ENCODE data around the gene BRD1. TPM values are rescaled to one million over a fixed set of nuclear protein-coding genes. Genes with fewer than 3 reads are reported as not detected.

BRD1 gene
- total and polyA plus RNA-seq, 3 experiments from 2014 or later: 4.9 to 35.1 (median 32.9) TPM

- H3K27ac Mint-ChIP-seq: peak overlapping the region in 5 of 8 donors; percentile 5 to 73 (median 51)
- Histone ChIP-seq H3K9me3 (ENCODE audit: low read length) (no peaks in the 10 kb centered on the region), H3K27ac (ENCODE audit: low read depth, low read length) (no peak overlapping the region), H3K27me3 (ENCODE audit: insufficient read depth, low read length, poor library complexity, severe bottlenecking) (no peaks in the 10 kb centered on the region), H3K36me3 (ENCODE audit: insufficient read depth, low read length) (no peaks in the 10 kb centered on the region), H3K4me1 (ENCODE audit: insufficient read depth, low read length) (peaks cover 27% of the 10 kb centered on the region), H3K4me3 (ENCODE audit: low read length) (no peak overlapping the region)
- no peaks in the 10 kb centered on the region for H3K27me3 Mint-ChIP-seq
- peaks cover 0 to 8% (median 2%) of the 10 kb centered on the region in 3 donors for H3K36me3 Mint-ChIP-seq
- H3K9me3 Mint-ChIP-seq: no peaks in the 10 kb centered on the region
- peaks cover 44 to 80% (median 55%) of the 10 kb centered on the region in 3 donors for H3K4me1 Mint-ChIP-seq
- DNase-seq: no peak
- CTCF ChIA-PET: no interaction called here
- H3K4me3 Mint-ChIP-seq: peak overlapping the region in 2 of 7 donors; percentile 13 to 31
- POLR2A ChIA-PET: no interaction called here
These were observed 31.2 kb upstream of the BRD1 start for GRCh38 chr22:49858827-49859226.

DNA sequence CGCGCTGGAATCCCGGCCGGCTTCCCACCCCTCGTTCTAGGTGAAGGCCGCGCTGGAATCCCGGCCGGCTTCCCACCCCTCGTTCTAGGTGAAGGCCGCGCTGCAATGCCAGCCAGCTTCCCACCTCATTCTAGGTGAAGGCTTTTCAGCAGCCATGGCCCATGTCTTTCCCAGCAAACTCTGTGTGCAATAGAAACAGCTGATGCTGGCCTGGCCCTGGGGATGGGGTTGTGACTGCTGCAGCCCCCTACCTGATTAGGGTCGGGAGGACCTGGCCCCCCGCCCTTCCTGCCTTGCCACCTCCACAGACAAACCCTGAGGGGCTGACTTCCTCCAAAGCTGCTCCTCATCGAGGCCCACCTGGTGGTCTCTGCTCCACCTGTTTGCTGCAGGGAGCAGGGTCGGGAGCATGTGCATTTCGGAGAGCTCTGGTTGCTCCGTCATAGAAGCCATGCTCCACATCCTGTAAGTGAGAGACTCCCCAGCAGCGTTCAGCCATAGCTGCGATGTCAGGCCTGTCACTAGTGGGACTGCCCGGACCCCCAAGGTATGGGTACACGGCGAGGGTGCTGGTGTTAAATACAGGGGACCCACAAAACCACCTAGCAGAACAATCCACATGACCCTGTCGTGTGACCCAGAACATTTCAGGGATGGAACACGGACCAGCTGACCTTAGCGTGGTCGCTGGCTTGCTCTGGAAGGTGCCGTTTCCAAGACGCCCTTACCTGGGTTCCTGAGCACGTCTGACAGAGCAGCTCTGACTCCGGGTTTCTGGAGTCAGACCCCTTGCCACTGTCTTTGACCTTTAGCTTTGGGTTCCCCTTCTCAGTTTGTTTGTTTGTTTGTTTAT, 29.3 kb upstream of the BRD1 start:
- no peaks in the 10 kb centered on the region for H3K36me3 ChIP-seq (ENCODE audit: insufficient read depth, low read length)
- DNase-seq: no peak
- Mint-ChIP-seq H3K36me3 (peaks cover 0 to 8% (median 2%) of the 10 kb centered on the region in 3 donors), H3K4me1 (peaks cover 39 to 70% (median 54%) of the 10 kb centered on the region in 3 donors), H3K4me3 (peak overlapping the region in 2 of 7 donors; percentile 23 to 42), H3K27me3 (no peaks in the 10 kb centered on the region), H3K27ac (peak overlapping the region in 1 of 8 donors; percentile 50), H3K9me3 (no peaks in the 10 kb centered on the region)
- H3K9me3 ChIP-seq (ENCODE audit: low read length): no peaks in the 10 kb centered on the region
- no peaks in the 10 kb centered on the region for H3K27me3 ChIP-seq (ENCODE audit: insufficient read depth, low read length, poor library complexity, severe bottlenecking)
- peaks cover 26% of the 10 kb centered on the region for H3K4me1 ChIP-seq (ENCODE audit: insufficient read depth, low read length)
- H3K4me3 ChIP-seq (ENCODE audit: low read length): no peak overlapping the region
- no peak overlapping the region for H3K27ac ChIP-seq (ENCODE audit: low read depth, low read length)
- POLR2A ChIA-PET: interaction anchor here (0.6 to 0.7 kb wide), 2 partner anchors 12 to 13 kb away, joined by 3 read pairs; no protein-coding TSS in a partner anchor
- CTCF ChIA-PET: interaction anchor here (0.9 kb wide), 1 partner anchor 173 kb away, joined by 3 read pairs; no protein-coding TSS in a partner anchor

DNA sequence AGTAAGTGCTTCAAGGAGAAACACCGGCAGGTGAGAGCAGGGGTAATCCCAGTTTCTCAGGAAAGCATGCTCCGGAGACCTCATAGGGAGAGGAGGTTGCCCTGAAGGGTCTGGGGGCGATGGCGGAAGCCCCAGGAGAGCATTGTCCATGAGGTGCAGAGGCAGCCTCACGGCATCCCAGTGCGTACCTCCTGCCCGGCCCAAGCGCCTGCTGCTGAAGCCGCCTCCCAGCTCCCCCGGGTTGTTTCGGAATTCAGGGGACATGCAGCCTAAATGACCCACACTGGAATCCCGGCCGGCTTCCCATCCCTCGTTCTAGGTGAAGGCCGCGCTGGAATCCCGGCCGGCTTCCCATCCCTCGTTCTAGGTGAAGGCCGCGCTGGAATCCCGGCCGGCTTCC, 28.7 kb upstream of the BRD1 start:
- no peaks in the 10 kb centered on the region for H3K9me3 ChIP-seq (ENCODE audit: low read length)
- no peaks in the 10 kb centered on the region for H3K9me3 Mint-ChIP-seq
- H3K4me3 ChIP-seq (ENCODE audit: low read length): no peak overlapping the region
- H3K4me1 ChIP-seq (ENCODE audit: insufficient read depth, low read length): peaks cover 26% of the 10 kb centered on the region
- peak overlapping the region in 3 of 8 donors; percentile 94 to 98 (median 97) for H3K27ac Mint-ChIP-seq
- H3K4me1 Mint-ChIP-seq: peaks cover 38 to 68% (median 53%) of the 10 kb centered on the region in 3 donors
- ChIA-PET POLR2A (interaction anchor here (0.6 to 0.7 kb wide), 2 partner anchors 13 to 14 kb away, joined by 3 read pairs; no protein-coding TSS in a partner anchor), CTCF (interaction anchor here (0.9 to 1.1 kb wide), 2 partner anchors 18 to 174 kb away, joined by 3 read pairs; no protein-coding TSS in a partner anchor)
- DNase-seq: no peak
- no peaks in the 10 kb centered on the region for H3K36me3 ChIP-seq (ENCODE audit: insufficient read depth, low read length)
- H3K27me3 ChIP-seq (ENCODE audit: insufficient read depth, low read length, poor library complexity, severe bottlenecking): no peaks in the 10 kb centered on the region
- H3K4me3 Mint-ChIP-seq: peak overlapping the region in 6 of 7 donors; percentile 89 to 97 (median 96)
- H3K27ac ChIP-seq (ENCODE audit: low read depth, low read length): no peak overlapping the region
- peaks cover 0 to 8% (median 2%) of the 10 kb centered on the region in 3 donors for H3K36me3 Mint-ChIP-seq
- peaks cover 0 to 3% of the 10 kb centered on the region in 2 donors for H3K27me3 Mint-ChIP-seq

GRCh38 chr22:49855251-49855911, 27.7 kb upstream of the BRD1 start:
- H3K27me3 Mint-ChIP-seq: peaks cover 4 to 5% of the 10 kb centered on the region in 2 donors
- no peaks in the 10 kb centered on the region for H3K9me3 Mint-ChIP-seq
- peaks cover 41 to 70% (median 54%) of the 10 kb centered on the region in 3 donors for H3K4me1 Mint-ChIP-seq
- ChIA-PET POLR2A (interaction anchor here (0.6 to 1.6 kb wide), 4 partner anchors 13 to 64 kb away, joined by 3 to 5 read pairs (median 4); no protein-coding TSS in a partner anchor), CTCF (interaction anchor here (1.0 to 1.5 kb wide), 3 partner anchors 13 to 88 kb away, joined by 3 to 5 read pairs (median 3); no protein-coding TSS in a partner anchor)
- no peak for DNase-seq
- Histone ChIP-seq H3K36me3 (ENCODE audit: insufficient read depth, low read length) (no peaks in the 10 kb centered on the region), H3K9me3 (ENCODE audit: low read length) (no peaks in the 10 kb centered on the region), H3K27me3 (ENCODE audit: insufficient read depth, low read length, poor library complexity, severe bottlenecking) (no peaks in the 10 kb centered on the region), H3K4me1 (ENCODE audit: insufficient read depth, low read length) (peaks cover 26% of the 10 kb centered on the region), H3K4me3 (ENCODE audit: low read length) (peak overlapping the region; percentile 62), H3K27ac (ENCODE audit: low read depth, low read length) (no peak overlapping the region)
- H3K36me3 Mint-ChIP-seq: peaks cover 0 to 8% (median 2%) of the 10 kb centered on the region in 3 donors
- H3K27ac Mint-ChIP-seq: peak overlapping the region; percentile 80 to 99 (median 96)
- H3K4me3 Mint-ChIP-seq: peak overlapping the region; percentile 89 to 97 (median 95)

DNA sequence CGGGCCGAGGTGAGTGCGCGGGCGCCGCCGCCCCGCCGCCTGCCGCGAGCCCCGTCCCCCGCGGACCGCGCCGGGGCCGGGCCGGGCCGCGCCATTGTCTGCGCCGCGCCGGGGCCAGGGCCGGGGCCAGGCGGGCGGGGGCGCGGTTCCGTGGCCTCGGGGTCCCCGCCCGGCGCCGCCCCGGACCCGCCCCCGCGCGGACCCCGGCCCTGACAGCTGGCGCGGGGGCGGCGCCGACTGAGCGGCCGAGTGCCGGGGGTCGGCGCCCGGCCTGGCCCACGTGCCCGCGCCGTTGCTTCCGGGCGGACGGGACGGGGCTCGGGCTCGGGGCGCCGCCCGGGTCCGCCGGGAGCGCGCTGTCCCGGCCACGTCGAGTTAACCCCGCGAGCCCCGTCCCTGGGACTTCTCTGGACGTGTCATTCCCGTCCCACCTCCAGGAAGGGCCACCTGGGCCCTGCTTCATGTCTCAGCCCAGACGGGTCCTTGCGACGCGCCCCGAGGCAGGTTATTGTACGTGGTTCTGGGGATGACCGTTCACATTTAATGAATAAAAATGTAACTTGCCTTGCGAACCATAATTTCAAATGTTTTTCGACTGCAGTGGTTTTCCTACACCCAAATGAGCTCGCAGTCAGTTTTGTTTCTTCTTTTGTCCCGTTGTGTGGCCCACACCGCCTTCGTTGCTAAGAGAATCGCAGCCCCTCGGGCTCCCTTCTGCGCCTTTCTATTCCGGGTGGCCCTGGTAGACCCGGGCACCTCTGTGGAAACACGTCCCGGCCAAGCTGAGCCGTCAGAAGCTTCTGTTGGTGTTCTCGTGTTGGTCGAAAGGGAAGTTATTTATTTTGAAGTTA, 26.5 kb upstream of the BRD1 start:
- POLR2A ChIA-PET: interaction anchor here (0.6 to 1.6 kb wide), 3 partner anchors 14 to 65 kb away, joined by 3 to 5 read pairs (median 4); no protein-coding TSS in a partner anchor
- H3K4me3 Mint-ChIP-seq: peak overlapping the region; percentile 89 to 97 (median 95)
- no peaks in the 10 kb centered on the region for H3K9me3 Mint-ChIP-seq
- peaks cover 4 to 8% of the 10 kb centered on the region in 2 donors for H3K27me3 Mint-ChIP-seq
- Histone ChIP-seq H3K4me3 (ENCODE audit: low read length) (peak overlapping the region; percentile 62), H3K36me3 (ENCODE audit: insufficient read depth, low read length) (no peaks in the 10 kb centered on the region), H3K4me1 (ENCODE audit: insufficient read depth, low read length) (peaks cover 34% of the 10 kb centered on the region), H3K27ac (ENCODE audit: low read depth, low read length) (peak overlapping the region; percentile 25), H3K27me3 (ENCODE audit: insufficient read depth, low read length, poor library complexity, severe bottlenecking) (no peaks in the 10 kb centered on the region), H3K9me3 (ENCODE audit: low read length) (no peaks in the 10 kb centered on the region)
- CTCF ChIA-PET: interaction anchor here (1.0 to 1.5 kb wide), 2 partner anchors 14 to 47 kb away, joined by 3 to 5 read pairs; no protein-coding TSS in a partner anchor
- peak overlapping the region; percentile 89 to 99 (median 97) for H3K27ac Mint-ChIP-seq
- peaks cover 43 to 70% (median 54%) of the 10 kb centered on the region in 3 donors for H3K4me1 Mint-ChIP-seq
- peak in 3 of 5 donors; percentile 13 to 56 (median 49) for DNase-seq
- H3K36me3 Mint-ChIP-seq: peaks cover 0 to 8% (median 2%) of the 10 kb centered on the region in 3 donors

DNA sequence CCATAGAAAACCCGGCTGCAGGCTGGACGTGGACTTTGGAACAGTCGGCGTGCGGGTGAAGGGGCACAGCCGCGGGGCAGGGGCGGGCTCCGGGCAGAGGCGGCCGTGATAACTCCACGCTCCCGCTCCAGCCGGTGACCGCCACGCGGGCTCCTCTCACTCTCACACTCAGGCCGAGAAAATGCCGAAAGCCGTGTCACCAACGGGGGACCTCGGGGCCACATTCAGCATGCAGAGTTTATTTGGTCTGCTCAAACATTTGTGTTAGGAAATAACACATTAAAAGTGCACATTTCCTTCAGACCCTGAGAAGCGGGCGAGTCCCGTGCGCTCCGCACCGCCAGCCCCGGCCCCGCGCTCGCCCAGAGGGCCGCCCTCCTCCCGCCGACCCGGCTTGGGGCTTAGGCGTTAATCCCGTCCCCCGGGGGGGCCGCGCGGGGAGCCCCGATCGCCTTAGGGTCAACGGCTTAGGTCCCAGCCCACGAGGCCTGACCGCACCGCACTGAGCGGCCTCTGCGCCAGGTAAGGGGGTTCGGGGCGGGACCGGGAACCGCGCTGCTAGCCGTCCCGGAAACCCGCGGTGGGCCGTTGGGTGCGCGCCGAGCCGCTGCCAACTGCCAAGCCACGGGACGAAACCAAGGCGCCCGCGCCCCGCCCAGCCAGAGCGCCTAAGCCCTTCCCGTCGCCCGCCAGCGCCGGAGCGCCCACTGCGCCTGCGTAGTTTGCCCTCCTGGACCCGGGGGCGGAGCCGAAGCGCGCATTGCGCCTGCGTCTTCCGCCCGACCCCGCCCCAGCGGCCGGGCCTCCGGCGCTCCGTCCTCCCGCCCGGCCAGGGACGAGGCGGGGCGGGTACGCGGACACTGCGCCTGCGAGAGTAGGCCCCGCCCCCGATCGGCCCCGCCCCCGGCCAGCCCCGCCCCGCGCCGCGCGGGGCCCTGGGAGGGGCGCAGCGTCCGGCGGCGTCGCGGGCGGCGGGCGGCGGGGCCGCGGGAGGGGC, 25.5 kb upstream of the BRD1 start, which contains the start of gene ZBED4:
Gene ZBED4 (plus strand): TSS at position 947 of the 997 bp plus-strand sequence. CDS start 29,819 bp downstream, outside the sequence.
- peaks cover 34% of the 10 kb centered on the region for H3K4me1 ChIP-seq (ENCODE audit: insufficient read depth, low read length)
- peaks cover 0 to 4% (median 0%) of the 10 kb centered on the region in 3 donors for H3K36me3 Mint-ChIP-seq
- H3K9me3 Mint-ChIP-seq: no peaks in the 10 kb centered on the region
- CTCF ChIA-PET: interaction anchor here (0.9 to 1.3 kb wide), 2 partner anchors 14 to 17 kb away, joined by 3 to 5 read pairs; no protein-coding TSS in a partner anchor
- POLR2A ChIA-PET: interaction anchor here (0.6 to 1.0 kb wide), 3 partner anchors 14 to 27 kb away, joined by 3 to 14 read pairs (median 4); no protein-coding TSS in a partner anchor
- H3K27me3 Mint-ChIP-seq: peaks cover 4 to 8% of the 10 kb centered on the region in 2 donors
- peak within 1 kb of the TSS; percentile 84 for H3K27ac ChIP-seq (ENCODE audit: low read depth, low read length)
- no peaks in the 10 kb centered on the region for H3K9me3 ChIP-seq (ENCODE audit: low read length)
- no peaks in the 10 kb centered on the region for H3K36me3 ChIP-seq (ENCODE audit: insufficient read depth, low read length)
- no peaks in the 10 kb centered on the region for H3K27me3 ChIP-seq (ENCODE audit: insufficient read depth, low read length, poor library complexity, severe bottlenecking)
- DNase-seq: peak; percentile 97 to 99 (median 98)
- peaks cover 35 to 60% (median 43%) of the 10 kb centered on the region in 3 donors for H3K4me1 Mint-ChIP-seq
- peak within 1 kb of the TSS; percentile 89 to 97 (median 95) for H3K4me3 Mint-ChIP-seq
- peak within 1 kb of the TSS; percentile 62 for H3K4me3 ChIP-seq (ENCODE audit: low read length)
- peak within 1 kb of the TSS; percentile 89 to 99 (median 97) for H3K27ac Mint-ChIP-seq
